ENCODE measurements around the gene FIZ1. TPM values are rescaled to one million over a fixed set of nuclear protein-coding genes. Genes with fewer than 3 reads are reported as not detected.

Gene FIZ1
- 10 to 100 TPM in 8 of 10 donors, 1 to 10 TPM in 2; 8.5 to 13.3 (median 11.1) TPM for polyA plus RNA-seq (ENCODE audit: insufficient read length in 10 of 10)
- long read RNA-seq, donor 1, full-length matches to known transcripts: 4 of 11 reads
- long read RNA-seq, donor 1, partial matches to known transcripts: 0 of 11 reads
- long read RNA-seq, donor 1, other reads (novel, unspliced or antisense): 7 of 11 reads
- long read RNA-seq, donor 2, full-length matches to known transcripts: 4 of 4 reads
- long read RNA-seq, donor 2, partial matches to known transcripts: 0 of 4 reads
- long read RNA-seq, donor 2, other reads (novel, unspliced or antisense): 0 of 4 reads
- long read RNA-seq, donor 3: 0 reads
- long read RNA-seq, donor 4, partial matches to known transcripts: 30 of 31 reads
- long read RNA-seq, donor 4, other reads (novel, unspliced or antisense): 0 of 31 reads
- long read RNA-seq, donor 5, partial matches to known transcripts: 0 of 2 reads
- long read RNA-seq, donor 5, other reads (novel, unspliced or antisense): 0 of 2 reads
- long read RNA-seq, donor 6, full-length matches to known transcripts: 3 of 15 reads
- long read RNA-seq, donor 6, partial matches to known transcripts: 12 of 15 reads
- long read RNA-seq, donor 6, other reads (novel, unspliced or antisense): 0 of 15 reads
- long read RNA-seq, donor 7, full-length matches to known transcripts: 3 of 3 reads
- long read RNA-seq, donor 7, partial matches to known transcripts: 0 of 3 reads
- long read RNA-seq, donor 7, other reads (novel, unspliced or antisense): 0 of 3 reads
- long read RNA-seq, donor 8, partial matches to known transcripts: 0 of 1 reads
- long read RNA-seq, donor 8, other reads (novel, unspliced or antisense): 0 of 1 reads
- long read RNA-seq, donor 9: 0 reads

- peak; percentile 100 for DNase-seq
Measured at GRCh38 chr19:55599468-55599841, at the start of gene FIZ1. TSS of gene FIZ1 (minus strand) at chr19:55599517. CDS start at chr19:55597865, 1,652 bp downstream.

GRCh38 chr19:55648585-55649267 lies 49.4 kb upstream of the FIZ1 start:
- DNase-seq: peak in 1 of 3 donors; percentile 59

- DNase-seq: peak; percentile 70 to 93 (median 83)
Measured at GRCh38 chr19:55647732-55648584, 48.6 kb upstream of the FIZ1 start, which contains the start of gene CCDC106. TSS of gene CCDC106 (plus strand) at chr19:55648212. CDS start at chr19:55649047, 835 bp downstream.

GRCh38 chr19:55646889-55647731 lies 47.8 kb upstream of the FIZ1 start:
- DNase-seq: no peak

- no peak for DNase-seq
Measured at GRCh38 chr19:55645512-55645881, 46.2 kb upstream of the FIZ1 start.

GRCh38 chr19:55644842-55645511 lies 45.7 kb upstream of the FIZ1 start:
- no peak for DNase-seq

- DNase-seq: no peak
Measured at GRCh38 chr19:55644191-55644833, 45.0 kb upstream of the FIZ1 start.

- no peak for DNase-seq
Measured at GRCh38 chr19:55643887-55644176, 44.5 kb upstream of the FIZ1 start.

- peak; percentile 63 to 89 (median 79) for DNase-seq
Measured at GRCh38 chr19:55643003-55643886, 43.9 kb upstream of the FIZ1 start, which contains the start of gene ZNF581. TSS of gene ZNF581 (plus strand) at chr19:55643649. CDS start at chr19:55644572, 923 bp downstream.

- DNase-seq: peak in 1 of 3 donors; percentile 48
Measured at GRCh38 chr19:55642153-55643002, 43.1 kb upstream of the FIZ1 start.

GRCh38 chr19:55641426-55642152 lies 42.3 kb upstream of the FIZ1 start:
- no peak for DNase-seq

GRCh38 chr19:55640577-55641425 lies 41.5 kb upstream of the FIZ1 start, which contains the start of gene ZNF580:
TSS of gene ZNF580 (plus strand) at chr19:55641002. CDS start at chr19:55642509, 1,507 bp downstream.
- DNase-seq: peak; percentile 75 to 95 (median 83)

GRCh38 chr19:55640043-55640576 lies 40.8 kb upstream of the FIZ1 start:
- DNase-seq: peak in 2 of 3 donors; percentile 65 to 90

GRCh38 chr19:55638864-55639359 lies 39.6 kb upstream of the FIZ1 start:
- peak in 1 of 3 donors; percentile 52 for DNase-seq

- no peak for DNase-seq
Measured at GRCh38 chr19:55637534-55637933, 38.2 kb upstream of the FIZ1 start.

Measured in muscle of back (tissue), 13 donors.